HG02943 (cell line): Measurements from ENCODE around the gene CRADD.
"Not testable (repeated sequence)": the region's sequence is repeated elsewhere in the genome, so short reads cannot be mapped to it uniquely, and the experiment has no call there.

Experiments used
- ATAC-seq: cut with Tn5 transposase; IDR thresholded peaks from one replicate; pipeline ENCODE4 v1.9.1; 2021; ENCODE audit warnings: mild to moderate bottlenecking, low read depth, moderate library complexity; ENCODE audit not compliant: unreplicated experiment

Gene CRADD

DNA sequence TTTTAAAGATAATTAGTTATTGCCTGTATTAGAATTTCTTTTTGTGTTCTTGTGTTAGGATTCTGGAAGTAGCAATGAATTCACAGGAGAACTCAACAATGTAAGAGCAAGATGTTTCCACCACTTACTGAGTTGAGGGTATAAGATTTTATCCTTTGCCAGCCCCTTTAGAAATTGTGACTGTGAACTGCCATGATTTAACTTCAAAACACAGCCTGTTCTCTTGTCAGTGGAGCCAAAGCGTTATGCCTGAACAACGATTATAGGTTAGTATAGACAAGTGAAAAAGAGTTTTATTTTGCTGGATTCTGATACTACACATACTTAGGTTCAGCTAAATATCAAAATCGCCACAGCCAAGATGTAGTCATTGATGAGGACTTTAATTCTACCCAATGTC is 101.6 kb downstream of the CRADD start:
- no peak for ATAC-seq

DNA sequence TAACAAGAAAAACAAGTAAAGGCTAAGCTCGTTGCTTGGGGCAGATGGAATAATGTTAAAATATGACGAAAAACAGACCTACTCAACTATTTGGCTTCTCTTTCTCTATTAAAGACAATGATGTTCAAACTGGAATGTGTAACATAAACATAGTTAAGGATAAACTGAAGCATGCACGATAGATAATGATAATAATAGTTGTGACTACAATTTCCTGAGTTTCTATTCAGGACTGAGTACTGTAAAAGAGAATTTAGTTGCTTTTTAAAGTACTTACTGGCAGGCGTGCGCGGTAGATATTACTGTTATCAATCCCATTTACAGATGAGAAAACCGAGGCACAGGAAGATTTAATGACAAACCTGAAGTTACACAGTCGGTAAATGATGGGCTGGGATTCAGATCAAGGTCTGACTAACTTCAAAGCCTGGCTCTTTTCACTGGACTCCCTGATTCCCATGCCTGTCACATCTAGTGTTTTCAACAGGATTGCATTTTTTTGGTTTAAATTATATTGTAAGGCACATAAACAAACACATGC is 103.0 kb downstream of the CRADD start:
- no peak for ATAC-seq

DNA sequence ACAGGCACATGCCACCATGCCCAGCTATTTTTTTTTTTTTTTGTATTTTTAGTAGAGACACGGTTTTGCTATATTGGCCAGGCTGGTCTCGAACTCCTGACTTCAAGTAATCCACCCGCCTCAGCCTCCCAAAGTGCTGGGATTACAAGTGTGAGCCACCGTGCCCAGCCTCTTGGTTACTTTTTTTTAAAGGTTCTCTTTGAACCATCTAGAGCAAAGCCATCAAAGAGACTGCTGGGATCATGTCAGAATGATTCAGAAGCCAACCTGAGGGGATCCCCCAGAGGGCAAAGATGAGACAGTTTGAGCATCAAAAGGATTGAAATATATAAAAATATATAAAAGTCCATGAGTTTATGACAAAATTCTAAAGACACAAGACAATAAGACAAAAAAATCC is 103.7 kb downstream of the CRADD start:
- not testable (repeated sequence) for ATAC-seq

DNA sequence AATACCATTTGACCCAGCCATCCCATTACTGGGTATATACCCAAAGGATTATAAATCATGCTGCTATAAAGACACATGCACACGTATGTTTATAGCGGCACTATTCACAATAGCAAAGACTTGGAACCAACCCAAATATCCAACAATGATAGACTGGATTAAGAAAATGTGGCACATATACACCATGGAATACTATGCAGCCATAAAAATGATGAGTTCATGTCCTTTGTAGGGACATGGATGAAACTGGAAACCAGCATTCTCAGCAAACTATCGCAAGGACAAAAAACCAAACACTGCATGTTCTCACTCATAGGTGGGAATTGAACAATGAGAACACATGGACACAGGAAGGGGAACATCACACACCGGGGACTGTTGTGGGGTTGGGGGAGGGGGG is 104.8 kb downstream of the CRADD start:
- not testable (repeated sequence) for ATAC-seq

DNA sequence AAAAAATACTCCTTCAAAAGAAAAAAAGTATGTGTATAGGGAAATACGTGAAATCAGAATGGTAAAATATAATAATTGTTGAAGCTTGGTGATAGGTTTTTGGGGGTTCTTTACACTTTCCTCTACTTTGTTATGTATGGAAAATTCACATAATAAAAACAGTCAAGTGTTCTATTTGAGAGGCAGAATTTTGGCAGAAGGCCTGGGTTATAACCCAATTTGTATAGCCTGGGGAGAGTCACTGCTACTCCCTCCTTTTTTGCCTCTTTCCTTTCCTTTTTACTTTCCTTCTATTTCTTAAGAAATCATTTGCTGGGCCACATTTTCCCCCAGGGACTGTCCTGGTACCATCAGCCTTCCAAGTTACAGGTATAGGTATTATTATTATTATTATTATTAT is 105.7 kb downstream of the CRADD start:
- no peak for ATAC-seq

DNA sequence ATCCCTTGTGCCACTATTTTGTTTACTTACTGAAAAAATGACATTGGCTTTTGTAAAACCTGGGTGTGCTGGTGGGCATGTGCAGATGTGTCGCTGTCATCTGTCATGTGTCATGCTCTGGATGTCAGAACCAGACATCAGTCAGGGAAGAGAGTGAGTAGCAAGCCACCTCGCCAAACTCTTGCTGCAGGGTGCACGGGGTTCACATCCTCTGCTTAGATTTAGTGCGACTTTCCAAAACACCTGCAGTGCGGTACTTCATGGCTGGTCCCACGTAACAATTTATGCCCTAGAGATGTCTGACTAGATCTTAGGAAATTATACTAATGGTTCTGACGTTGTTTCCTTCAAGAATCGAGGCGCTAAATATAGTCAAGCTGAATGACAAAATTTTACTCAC is 106.7 kb downstream of the CRADD start:
- ATAC-seq: no peak

DNA sequence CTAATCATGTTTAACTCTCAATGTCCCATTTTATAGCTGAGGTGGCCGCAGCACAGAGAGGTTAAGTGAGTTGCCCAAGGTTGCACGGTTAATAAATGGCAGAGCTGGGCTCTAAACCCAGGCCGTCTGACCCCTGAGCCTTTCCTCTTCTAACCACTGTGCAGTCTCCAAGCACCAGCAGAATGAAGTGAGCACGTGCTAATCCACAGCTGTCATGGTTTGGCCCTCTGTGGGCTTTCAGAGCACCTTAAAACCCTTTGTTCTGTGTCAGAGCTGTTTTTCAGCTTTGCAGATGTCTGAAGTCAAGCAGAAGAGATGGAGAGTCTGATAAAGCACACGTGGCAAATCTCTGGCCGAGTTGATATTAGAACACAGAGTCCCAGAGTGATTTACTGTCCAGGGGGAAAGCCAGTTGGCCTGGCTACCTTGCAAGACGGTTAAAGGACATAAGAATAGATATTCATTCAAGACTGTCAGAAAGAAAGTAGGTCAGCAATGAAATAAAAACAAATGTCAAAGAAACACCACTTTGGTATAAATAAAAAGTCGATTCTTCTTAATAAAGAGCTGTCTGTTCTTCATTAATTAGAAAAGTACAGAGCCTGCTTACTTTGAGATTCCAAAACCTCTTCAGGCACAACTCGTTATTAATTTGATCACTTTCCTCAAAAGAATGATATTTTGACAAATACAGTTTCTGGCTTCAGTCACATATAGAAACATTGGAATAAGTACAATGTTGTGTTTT is 107.3 kb downstream of the CRADD start:
- ATAC-seq: no peak

DNA sequence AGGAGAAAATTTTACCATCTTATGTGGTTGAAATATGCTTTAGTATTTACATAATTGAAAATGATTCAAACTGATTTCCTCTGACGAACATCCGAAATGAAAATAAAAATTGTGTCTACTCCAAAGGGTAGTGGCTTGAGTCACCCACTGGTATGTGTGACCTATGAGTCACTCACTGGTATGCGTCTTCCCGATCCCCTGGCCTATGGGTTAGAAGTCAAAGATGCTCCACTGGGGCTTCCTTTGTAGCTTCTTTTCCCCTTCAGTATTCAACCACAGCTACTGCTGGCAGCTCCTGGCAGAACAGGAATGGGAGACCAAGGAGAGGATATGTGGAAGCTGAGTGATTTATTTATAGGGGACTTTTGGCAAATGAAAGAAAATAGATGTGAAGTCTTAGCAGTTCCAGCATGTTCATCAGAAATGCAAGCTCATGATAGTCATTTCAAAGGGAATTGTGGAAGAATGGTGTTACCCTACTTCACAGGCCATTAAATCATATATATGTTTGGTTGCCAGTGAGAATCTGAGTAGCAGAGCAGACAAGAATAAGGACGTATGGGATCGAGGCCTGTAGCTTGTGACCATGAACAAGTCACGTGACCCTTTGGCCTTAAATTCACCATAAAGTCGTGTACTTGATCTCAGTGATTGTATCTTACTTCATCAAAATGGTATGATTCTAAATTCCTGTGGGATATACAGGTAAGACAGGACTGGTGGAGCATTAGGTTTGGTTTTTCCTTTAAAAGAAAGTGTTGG is 108.3 kb downstream of the CRADD start:
- no peak for ATAC-seq

DNA sequence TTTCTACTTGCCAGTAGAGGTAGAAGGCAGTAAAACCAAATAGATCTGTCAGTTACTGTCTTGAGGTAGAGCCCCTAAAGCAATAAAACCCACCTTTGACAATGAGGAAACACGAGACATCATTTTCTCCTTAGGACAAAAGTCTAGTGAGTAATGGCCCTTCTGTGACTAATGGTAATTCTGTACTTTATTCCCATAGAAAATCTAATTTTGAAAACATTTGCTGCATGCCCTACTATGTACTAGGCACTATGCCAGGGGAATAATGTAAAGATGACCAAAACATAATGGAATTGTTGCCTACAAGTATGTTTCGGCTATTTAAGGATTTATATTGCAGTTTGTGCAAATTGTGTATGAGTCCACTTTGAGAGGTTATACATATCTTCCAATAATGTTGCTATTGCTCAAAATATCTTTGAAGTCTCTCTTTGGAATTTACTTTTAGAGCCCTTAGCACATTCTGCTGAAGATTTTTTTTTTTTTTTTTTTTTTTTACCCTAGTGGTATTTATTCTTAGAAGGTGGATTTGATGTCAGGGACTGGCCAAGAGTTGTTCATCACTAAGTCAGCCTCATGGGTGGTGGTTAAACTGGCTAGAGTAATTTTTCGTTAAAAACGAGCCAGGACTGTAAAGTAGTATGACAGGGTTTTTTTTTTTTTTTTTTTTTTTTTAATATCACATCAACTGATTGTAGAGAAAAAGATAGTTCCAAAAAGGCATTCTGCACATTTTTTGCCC is 109.7 kb downstream of the CRADD start:
- ATAC-seq: no peak

DNA sequence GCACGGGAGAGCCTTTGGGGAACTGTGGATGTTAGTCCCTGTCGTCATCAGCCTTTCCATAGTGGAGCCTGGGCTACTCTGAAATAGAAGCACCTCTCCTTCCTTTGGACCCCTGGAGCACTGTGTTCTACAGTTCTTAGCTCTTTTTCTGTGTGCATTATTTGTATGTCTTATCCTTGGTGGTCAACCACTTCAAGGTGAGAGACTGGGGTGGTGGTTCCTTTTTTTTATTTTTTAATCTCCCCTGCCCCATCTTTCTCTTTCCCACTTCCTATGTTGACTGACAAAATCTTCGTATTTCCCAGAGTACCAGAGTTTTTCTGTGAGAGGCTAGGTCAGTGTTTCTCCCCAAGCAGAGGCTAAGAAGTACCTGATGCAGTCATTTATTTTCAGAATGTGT is 111.7 kb downstream of the CRADD start:
- no peak for ATAC-seq

DNA sequence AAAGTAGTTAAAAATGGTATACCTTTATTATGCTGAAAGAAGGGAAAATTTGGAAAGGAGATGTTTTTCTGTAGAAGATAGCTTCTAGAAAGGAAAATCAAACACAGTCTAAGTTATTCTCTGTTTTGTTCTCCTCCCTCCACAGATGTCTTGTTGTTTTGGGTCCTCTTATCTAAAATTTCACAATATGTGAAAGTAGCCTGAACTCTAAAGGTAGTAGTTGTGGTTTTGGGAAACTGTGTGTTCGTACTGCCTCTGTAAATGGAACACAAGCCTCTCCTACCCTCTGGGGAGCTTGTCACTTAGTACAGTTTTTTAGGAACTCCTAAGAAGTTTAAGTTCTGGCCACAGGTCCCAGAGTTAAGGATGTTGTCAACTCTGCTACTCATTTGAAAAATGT is 112.6 kb downstream of the CRADD start:
- ATAC-seq: no peak

DNA sequence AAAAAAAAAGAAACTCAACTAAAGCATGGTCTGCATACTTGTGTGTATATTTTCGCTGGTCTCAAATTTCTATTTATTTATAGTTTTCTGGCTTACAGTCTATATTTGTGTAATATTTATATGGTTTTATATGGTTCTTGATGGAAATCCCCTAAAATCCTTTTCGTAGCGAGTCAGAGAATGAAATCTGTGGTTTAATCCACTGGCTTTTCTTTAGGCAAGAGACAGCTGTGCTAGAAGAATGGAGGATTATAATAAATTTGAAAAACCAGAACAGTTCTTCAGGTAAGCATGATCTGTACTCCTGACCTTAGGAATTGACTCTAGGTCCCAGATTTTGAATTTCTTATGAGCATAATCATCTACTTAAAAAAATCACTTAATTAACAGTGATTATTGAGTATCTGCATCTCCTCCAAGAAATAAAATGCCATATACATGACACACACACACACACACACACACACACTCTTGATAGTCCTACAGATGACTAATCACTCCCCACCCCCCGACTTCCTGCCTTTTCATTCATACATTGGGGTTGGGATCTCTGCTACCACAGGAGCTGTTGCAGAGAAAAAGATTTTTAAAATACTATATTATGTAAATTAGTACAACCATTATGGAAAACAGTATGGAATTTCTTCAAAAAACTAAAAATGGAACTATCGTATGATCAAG is 113.4 kb downstream of the CRADD start:
- ATAC-seq: no peak

DNA sequence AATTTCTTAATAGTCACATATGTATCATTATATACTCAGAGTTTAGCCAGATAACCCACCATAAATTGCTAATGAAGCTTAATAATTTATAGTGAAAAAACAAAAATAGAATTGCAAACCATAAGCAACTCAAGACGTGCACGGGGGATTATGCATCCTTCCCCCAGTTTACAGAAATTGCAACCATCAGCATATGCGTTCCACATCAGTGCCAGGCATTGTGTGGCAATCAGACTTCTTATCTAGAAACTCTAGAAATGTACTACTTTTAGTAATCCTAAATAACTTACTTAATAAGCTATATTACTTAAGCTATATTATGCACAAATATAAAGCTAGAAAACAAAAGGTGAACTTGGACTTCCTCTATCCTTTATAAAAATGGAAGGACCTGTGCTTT is 115.8 kb downstream of the CRADD start:
- ATAC-seq: no peak

DNA sequence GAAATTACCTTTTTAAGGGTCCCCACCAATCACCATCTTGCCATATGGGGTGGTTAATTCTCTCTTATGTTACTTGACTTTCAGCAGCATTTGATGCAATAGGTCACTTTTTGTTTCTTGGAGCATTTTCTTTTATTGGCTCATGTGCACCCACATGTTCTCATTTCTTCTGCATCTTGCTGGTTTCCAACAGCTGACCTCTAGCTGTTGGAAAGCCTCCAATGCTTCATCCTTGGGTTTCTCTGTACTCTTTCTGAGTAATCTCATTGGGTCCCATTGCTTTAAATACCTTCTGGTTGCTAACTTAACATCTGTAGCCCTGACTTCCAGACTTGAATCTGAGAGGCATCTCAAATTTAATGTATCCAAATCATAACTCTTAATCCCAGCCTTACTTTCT is 116.8 kb downstream of the CRADD start:
- ATAC-seq: no peak

DNA sequence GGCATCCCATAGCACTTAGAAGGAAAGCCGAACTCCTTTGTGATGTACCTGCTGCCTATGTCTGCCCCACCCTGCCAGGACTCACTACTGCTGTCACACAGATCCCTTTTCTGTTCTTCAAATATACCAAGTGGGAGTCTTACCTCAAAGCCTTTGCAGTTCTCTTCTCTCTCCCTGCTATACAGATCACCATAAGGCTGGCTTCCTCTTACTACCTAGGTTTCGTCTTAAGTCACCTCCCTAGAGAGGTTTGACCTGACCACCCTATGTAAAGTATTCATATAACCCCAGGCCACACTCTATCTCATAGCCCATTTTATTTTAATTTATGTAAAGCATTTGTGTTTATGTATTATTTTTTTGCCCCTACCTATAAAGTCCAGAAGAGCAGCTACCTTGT is 117.6 kb downstream of the CRADD start:
- no peak for ATAC-seq

DNA sequence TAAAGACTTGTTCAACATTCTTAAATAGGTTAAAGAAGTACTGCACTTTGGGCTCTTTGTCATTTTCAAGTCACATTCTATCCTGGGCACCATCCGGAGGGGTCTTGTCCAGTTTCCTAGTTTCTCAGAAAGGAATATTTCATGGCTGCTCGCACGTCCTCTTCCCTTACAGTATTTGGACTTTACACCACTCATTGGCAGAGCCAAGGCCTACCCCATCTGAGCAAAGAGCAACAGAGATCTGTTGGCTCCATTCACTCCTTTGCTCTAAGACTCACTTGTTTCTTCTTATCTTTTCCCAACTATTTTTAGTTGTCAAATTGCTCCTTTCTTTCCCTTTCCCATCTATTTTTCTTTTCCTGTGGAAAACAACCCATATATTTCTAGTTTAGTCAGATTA is 118.2 kb downstream of the CRADD start:
- ATAC-seq: no peak

DNA sequence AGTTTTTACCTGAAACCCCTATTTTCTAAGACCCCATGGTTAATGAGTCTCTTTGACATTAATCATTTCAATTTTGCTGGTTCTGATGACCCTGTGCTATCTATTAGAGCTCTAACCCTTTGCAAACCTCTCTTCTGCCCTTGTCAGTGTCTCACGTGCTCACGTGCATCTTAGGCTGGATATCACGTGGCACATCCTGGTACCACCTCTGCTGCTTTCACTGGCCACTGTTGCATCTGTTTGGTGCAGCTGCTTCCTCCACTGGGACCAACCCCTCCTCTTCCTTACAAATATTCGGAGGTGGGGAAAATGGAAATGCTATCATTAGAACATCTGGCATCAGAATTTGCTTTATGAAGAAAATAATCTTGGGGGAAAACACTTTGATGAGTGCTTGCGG is 119.6 kb downstream of the CRADD start:
- ATAC-seq: no peak

DNA sequence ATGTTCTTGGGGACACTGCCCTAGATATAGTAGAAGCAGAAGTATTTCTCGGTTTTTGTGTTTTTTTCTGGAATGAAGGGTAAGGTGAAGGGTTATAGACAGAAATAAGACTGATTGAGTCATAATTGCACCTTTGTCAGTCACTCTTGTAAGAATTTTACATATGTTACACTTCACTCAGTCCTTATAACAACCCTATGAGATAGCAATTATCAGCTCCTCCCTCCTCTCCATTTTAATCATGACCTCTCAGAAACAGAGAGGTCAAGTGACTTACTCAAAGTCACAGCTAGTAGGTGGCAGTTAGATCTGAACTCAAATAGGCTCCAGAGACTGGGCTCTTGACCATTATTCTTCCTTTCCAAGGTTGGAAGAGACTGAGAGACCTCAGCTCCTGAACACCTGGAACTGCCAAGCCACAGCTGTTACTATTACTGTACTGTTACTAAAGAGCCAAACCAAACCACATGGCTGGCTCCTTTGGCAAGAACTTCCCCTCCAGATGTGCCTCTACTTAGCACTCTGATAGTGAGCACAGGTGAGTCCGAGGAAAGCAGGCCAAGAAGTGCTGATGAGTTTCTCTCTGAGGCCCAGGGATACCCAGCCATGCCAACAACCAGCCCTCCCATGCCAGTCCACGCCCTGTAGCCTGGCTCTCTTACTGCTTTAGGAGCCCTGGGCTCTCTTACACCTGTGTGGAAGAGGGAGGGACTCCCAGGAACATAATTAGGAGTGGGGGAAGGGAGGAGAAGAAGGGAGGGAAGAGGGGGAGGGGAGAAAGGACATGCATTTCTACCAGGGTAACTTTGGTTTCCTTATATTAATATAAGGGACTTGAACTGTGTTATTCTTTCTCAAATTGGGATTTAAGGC is 121.3 kb downstream of the CRADD start:
- no peak for ATAC-seq

DNA sequence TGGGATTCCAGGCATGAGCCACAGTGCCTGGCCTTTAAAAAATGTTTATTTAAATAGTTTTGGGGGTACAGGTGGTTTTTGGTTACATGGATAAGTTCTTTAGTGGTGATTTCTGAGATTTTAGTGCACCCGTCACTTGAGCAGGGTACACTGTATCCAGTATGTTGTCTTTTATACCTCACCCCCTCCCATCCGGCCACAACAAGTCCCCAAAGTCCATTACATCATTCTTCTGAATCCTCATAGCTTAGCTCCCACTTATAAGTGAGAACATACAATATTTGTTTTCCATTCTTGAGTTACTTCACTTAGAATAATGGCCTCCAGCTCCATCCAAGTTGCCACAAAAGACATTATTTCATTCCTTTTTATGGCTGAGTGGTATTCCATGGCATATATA is 124.5 kb downstream of the CRADD start:
- not testable (repeated sequence) for ATAC-seq

DNA sequence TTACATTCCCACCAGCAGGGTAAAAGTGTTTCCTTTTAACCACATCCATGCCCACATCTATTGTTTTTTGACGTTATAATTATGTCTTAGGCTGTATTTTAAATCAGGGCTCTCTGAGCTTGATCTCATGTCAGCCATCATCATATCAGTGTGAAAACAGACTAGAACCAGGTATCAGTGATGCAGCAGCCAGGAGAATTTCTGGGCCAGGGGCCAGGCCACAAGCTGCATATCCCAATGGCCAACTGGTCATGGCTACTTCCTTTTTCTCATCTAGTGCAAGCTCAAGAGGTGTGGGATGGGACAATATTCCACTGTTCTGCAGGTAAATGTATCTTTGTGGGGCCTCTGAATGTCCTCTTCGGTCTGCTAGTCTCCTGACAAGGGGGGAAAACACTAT is 125.1 kb downstream of the CRADD start:
- ATAC-seq: no peak
